ENCODE results near the gene DAB2IP.
A peak's percentile ranks its signal among the peaks of the same experiment; 100 is the strongest.

DAB2IP gene

GRCh38 chr9:121678501-121679022 lies 27.1 kb downstream of the DAB2IP start:
- H3K27me3 ChIP-seq (ENCODE audit: insufficient read depth, low read length, poor library complexity, severe bottlenecking): no peaks in the 10 kb centered on the region
- no peaks in the 10 kb centered on the region for H3K9me3 ChIP-seq (ENCODE audit: insufficient read depth, low read depth, low read length)
- no peaks in the 10 kb centered on the region for H3K9me2 ChIP-seq (replicated peaks; ENCODE audit: low read depth, low read length)
- H4K20me1 ChIP-seq (ENCODE audit: insufficient read depth, low read length, poor library complexity, severe bottlenecking): no peaks in the 10 kb centered on the region
- H2AFZ ChIP-seq (ENCODE audit: low read length): no peak overlapping the region
- TF ChIP-seq CTCF (conservative IDR thresholded peaks at IDR 0.05; ENCODE audit: low read length): no peak
- no peak for TF ChIP-seq EZH2phosphoT487 (IDR thresholded peaks at IDR 0.05; ENCODE audit: borderline replicate concordance)
- H3K4me2 ChIP-seq (ENCODE audit: low read depth, low read length, poor library complexity, severe bottlenecking): no peak overlapping the region
- no peaks in the 10 kb centered on the region for H3K36me3 ChIP-seq (ENCODE audit: insufficient read depth, low read length)
- no peaks in the 10 kb centered on the region for H3K79me2 ChIP-seq (ENCODE audit: insufficient read depth, low read length)
- no peak overlapping the region for H3K9ac ChIP-seq (ENCODE audit: low read depth, low read length, poor library complexity, severe bottlenecking)
- no peaks in the 10 kb centered on the region for H3F3A ChIP-seq (ENCODE audit: low read depth)
- peaks cover 32% of the 10 kb centered on the region for H3K4me1 ChIP-seq (ENCODE audit: insufficient read depth, low read length, poor library complexity, severe bottlenecking)
- no peak overlapping the region for H3K4me3 ChIP-seq (ENCODE audit: low read length, poor library complexity, severe bottlenecking)

- TF ChIP-seq EZH2phosphoT487 (IDR thresholded peaks at IDR 0.05; ENCODE audit: borderline replicate concordance) (no peak), CTCF (conservative IDR thresholded peaks at IDR 0.05; ENCODE audit: low read length) (no peak)
- Histone ChIP-seq H3K27me3 (ENCODE audit: insufficient read depth, low read length, poor library complexity, severe bottlenecking) (no peaks in the 10 kb centered on the region), H3F3A (ENCODE audit: low read depth) (no peaks in the 10 kb centered on the region), H2AFZ (ENCODE audit: low read length) (no peak overlapping the region), H3K9me2 (replicated peaks; ENCODE audit: low read depth, low read length) (no peaks in the 10 kb centered on the region), H4K20me1 (ENCODE audit: insufficient read depth, low read length, poor library complexity, severe bottlenecking) (no peaks in the 10 kb centered on the region), H3K4me2 (ENCODE audit: low read depth, low read length, poor library complexity, severe bottlenecking) (no peak overlapping the region), H3K4me1 (ENCODE audit: insufficient read depth, low read length, poor library complexity, severe bottlenecking) (peaks cover 31% of the 10 kb centered on the region), H3K79me2 (ENCODE audit: insufficient read depth, low read length) (no peaks in the 10 kb centered on the region), H3K36me3 (ENCODE audit: insufficient read depth, low read length) (no peaks in the 10 kb centered on the region), H3K9ac (ENCODE audit: low read depth, low read length, poor library complexity, severe bottlenecking) (no peak overlapping the region), H3K4me3 (ENCODE audit: low read length, poor library complexity, severe bottlenecking) (no peak overlapping the region), H3K9me3 (ENCODE audit: insufficient read depth, low read depth, low read length) (no peaks in the 10 kb centered on the region)
These were observed 28.6 kb downstream of the DAB2IP start for GRCh38 chr9:121679901-121680635.

- H3K4me3 ChIP-seq (ENCODE audit: low read length, poor library complexity, severe bottlenecking): no peak overlapping the region
- no peaks in the 10 kb centered on the region for H3K9me2 ChIP-seq (replicated peaks; ENCODE audit: low read depth, low read length)
- H3K27me3 ChIP-seq (ENCODE audit: insufficient read depth, low read length, poor library complexity, severe bottlenecking): no peaks in the 10 kb centered on the region
- H3K79me2 ChIP-seq (ENCODE audit: insufficient read depth, low read length): no peaks in the 10 kb centered on the region
- no peaks in the 10 kb centered on the region for H3K9me3 ChIP-seq (ENCODE audit: insufficient read depth, low read depth, low read length)
- H3K36me3 ChIP-seq (ENCODE audit: insufficient read depth, low read length): no peaks in the 10 kb centered on the region
- TF ChIP-seq EZH2phosphoT487 (IDR thresholded peaks at IDR 0.05; ENCODE audit: borderline replicate concordance) (no peak), CTCF (conservative IDR thresholded peaks at IDR 0.05; ENCODE audit: low read length) (no peak)
- H4K20me1 ChIP-seq (ENCODE audit: insufficient read depth, low read length, poor library complexity, severe bottlenecking): no peaks in the 10 kb centered on the region
- H3F3A ChIP-seq (ENCODE audit: low read depth): no peaks in the 10 kb centered on the region
- no peak overlapping the region for H2AFZ ChIP-seq (ENCODE audit: low read length)
- peaks cover 26% of the 10 kb centered on the region for H3K4me1 ChIP-seq (ENCODE audit: insufficient read depth, low read length, poor library complexity, severe bottlenecking)
- no peak overlapping the region for H3K4me2 ChIP-seq (ENCODE audit: low read depth, low read length, poor library complexity, severe bottlenecking)
- H3K9ac ChIP-seq (ENCODE audit: low read depth, low read length, poor library complexity, severe bottlenecking): peak overlapping the region; percentile 2
These were observed 30.0 kb downstream of the DAB2IP start for GRCh38 chr9:121681404-121681803.
